HepG2 (cell line): ENCODE data around the gene ATP13A3. TPM values are rescaled to one million over a fixed set of nuclear protein-coding genes. Genes with fewer than 3 reads are reported as not detected.
A peak's percentile ranks its signal among the peaks of the same experiment; 100 is the strongest.

Experiments used
- ATF7 ChIP-seq, 2 experiments: fragments of 450-650 bp in 1 of 2; sonication (generic) in 1 of 2; formaldehyde crosslinking in 1 of 2; IDR thresholded peaks; 2 replicates each; pipeline versions ENCODE4 v1.4.0 to v1.6.1; 2016 to 2020; ENCODE audit warnings: antibody characterized with exemption in 1 of 2, mild to moderate bottlenecking in 1 of 2, missing genetic modification reagents in 1 of 2
- BCL6 ChIP-seq: IDR thresholded peaks from 2 replicates; pipeline ENCODE4 v1.6.1; 2016; ENCODE audit warnings: missing genetic modification reagents, missing compliant biosample characterization
- BORCS8-MEF2B ChIP-seq: sonication (generic); formaldehyde crosslinking; IDR thresholded peaks from 2 replicates; pipeline ENCODE4 v1.8.0; 2022; ENCODE audit warnings: mild to moderate bottlenecking, missing genetic modification reagents
- CENPX ChIP-seq: sonication (generic); formaldehyde crosslinking; IDR thresholded peaks from 2 replicates; pipeline ENCODE4 v1.9.0; 2021; ENCODE audit warnings: mild to moderate bottlenecking, missing genetic modification reagents, moderate library complexity
- ELF1 ChIP-seq: sonication (generic); formaldehyde crosslinking; IDR thresholded peaks from 2 replicates; pipeline ENCODE4 v1.4.0; 2020; ENCODE audit warnings: missing genetic modification reagents
- ESRRA ChIP-seq: sonication (generic); formaldehyde crosslinking; IDR thresholded peaks from 2 replicates; pipeline ENCODE4 v1.5.1; 2020; ENCODE audit warnings: mild to moderate bottlenecking, low read depth, missing genetic modification reagents
- FOXO1 ChIP-seq: sonication (generic); formaldehyde crosslinking; IDR thresholded peaks from 2 replicates; pipeline ENCODE4 v1.4.0; 2020; ENCODE audit warnings: missing genetic modification reagents
- MIER2 ChIP-seq: IDR thresholded peaks from 2 replicates; pipeline ENCODE4 v1.6.1; 2016; ENCODE audit warnings: missing biosample characterization, missing genetic modification reagents
- NR2F6 ChIP-seq, 2 experiments: IDR thresholded peaks; 2 replicates each; pipeline ENCODE4 v1.6.1; 2016; ENCODE audit warnings: antibody characterized with exemption in 1 of 2, mild to moderate bottlenecking in 1 of 2
- PATZ1 ChIP-seq: sonication (generic); formaldehyde crosslinking; IDR thresholded peaks from 2 replicates; pipeline ENCODE4 v1.4.0; 2020; ENCODE audit warnings: missing genetic modification reagents
- PLRG1 ChIP-seq: fragments of 450-650 bp; conservative IDR thresholded peaks from 2 replicates; pipeline ENCODE4 v1.6.1; 2016
- RNF219 ChIP-seq: sonication (generic); formaldehyde crosslinking; IDR thresholded peaks from 2 replicates; pipeline ENCODE4 v1.5.0; 2020; ENCODE audit warnings: mild to moderate bottlenecking, missing genetic modification reagents
- SETDB1 ChIP-seq: sonication (generic); formaldehyde crosslinking; IDR thresholded peaks from 2 replicates; pipeline ENCODE4 v1.5.1; 2020; ENCODE audit warnings: missing genetic modification reagents, mild to moderate bottlenecking, borderline replicate concordance
- SP5 ChIP-seq: IDR thresholded peaks from 2 replicates; pipeline ENCODE4 v1.6.1; 2016; ENCODE audit warnings: low read depth, borderline replicate concordance
- TAF1 ChIP-seq: sonication (generic); formaldehyde crosslinking; IDR thresholded peaks from 2 replicates; pipeline ENCODE4 v1.4.0; 2020; ENCODE audit warnings: missing genetic modification reagents
- THRA ChIP-seq: sonication (generic); formaldehyde crosslinking; IDR thresholded peaks from 2 replicates; pipeline ENCODE4 v1.4.0; 2020; ENCODE audit warnings: missing genetic modification reagents, borderline replicate concordance
- ZHX1 ChIP-seq: sonication (generic); formaldehyde crosslinking; IDR thresholded peaks from 2 replicates; pipeline ENCODE4 v1.8.1; 2022; ENCODE audit warnings: low read depth, mild to moderate bottlenecking, missing genetic modification reagents
- ZMYM4 ChIP-seq: sonication (generic); formaldehyde crosslinking; IDR thresholded peaks from 2 replicates; pipeline ENCODE4 v1.8.1; 2023; ENCODE audit warnings: mild to moderate bottlenecking, missing genetic modification reagents
- ZNF136 ChIP-seq: sonication (generic); formaldehyde crosslinking; IDR thresholded peaks from 2 replicates; pipeline ENCODE4 v1.8.1; 2022; ENCODE audit warnings: low read depth, mild to moderate bottlenecking, moderate library complexity, missing genetic modification reagents
- ZNF292 ChIP-seq: sonication (generic); formaldehyde crosslinking; IDR thresholded peaks from 2 replicates; pipeline ENCODE4 v1.8.1; 2022; ENCODE audit warnings: mild to moderate bottlenecking, low read depth, missing genetic modification reagents, borderline replicate concordance
- ZNF564 ChIP-seq: sonication (generic); formaldehyde crosslinking; IDR thresholded peaks from 2 replicates; pipeline ENCODE4 v1.8.1; 2023; ENCODE audit warnings: mild to moderate bottlenecking, missing genetic modification reagents
- ZNF747 ChIP-seq: sonication (generic); formaldehyde crosslinking; IDR thresholded peaks from 2 replicates; pipeline ENCODE4 v1.8.1; 2023; ENCODE audit warnings: missing genetic modification reagents, mild to moderate bottlenecking, borderline replicate concordance
- polyA plus RNA-seq, 8 experiments: library from polyadenylated mRNA; depleted of rRNA in 3 of 8; stranded (reverse) in 7 of 8; unstranded in 1 of 8; fragments of >200 nt; fragmentation: Illumina TruSeq in 4 of 8; extraction: Trizol in 4 of 8; gene quantifications; 2 replicates each; pipeline versions ENCODE4 v1.2.1 to v1.2.3, GENCODE V29; 2011 to 2016; ENCODE audit warnings: low read depth in 4 of 8, missing spikeins in 1 of 8, mixed read lengths in 1 of 8; ENCODE audit not compliant: insufficient read depth in 1 of 8
- total RNA-seq, 5 experiments: library from RNA; depleted of rRNA; stranded (reverse); fragments of >200 nt; fragmentation: Illumina TruSeq; extraction: Trizol; gene quantifications; 2 replicates each; pipeline ENCODE4 v1.2.3, GENCODE V29; 2016; ENCODE audit warnings: low read depth in 1 of 5

The ATP13A3 gene
- total and polyA plus RNA-seq, 2 of the 13 experiments (the other 11 are each of a cell fraction or from before 2014, with no cell fraction given) = 44.9 to 80.8 TPM

GRCh38 chr3:194512895-194513601, 26.2 kb upstream of the ATP13A3 start (continued):
- TF ChIP-seq ZHX1 (CRISPR knock-in tag) (no peak), MIER2 (CRISPR knock-in tag) (no peak), ZNF292 (no peak), NR2F6 (IDR thresholded peaks at IDR 0.05) (no peak), NR2F6 (CRISPR knock-in tag; IDR thresholded peaks at IDR 0.05) (peak; percentile 50), THRA (CRISPR knock-in tag) (peak; percentile 92), TAF1 (CRISPR knock-in tag) (no peak), ELF1 (CRISPR knock-in tag) (0 out of 2 replicates have a peak, but pooled peaks have one; percentile 17), FOXO1 (CRISPR knock-in tag) (peak; percentile 76), ATF7 (IDR thresholded peaks at IDR 0.05) (no peak), ATF7 (CRISPR knock-in tag; IDR thresholded peaks at IDR 0.05) (no peak), ZMYM4 (CRISPR knock-in tag) (0 out of 2 replicates have a peak, but pooled peaks have one; percentile 13), PATZ1 (CRISPR knock-in tag) (peak; percentile 84), ZNF136 (CRISPR knock-in tag) (0 out of 2 replicates have a peak, but pooled peaks have one; percentile 80), ZNF747 (CRISPR knock-in tag) (0 out of 2 replicates have a peak, but pooled peaks have one; percentile 25), PLRG1 (no peak), ZNF564 (CRISPR knock-in tag) (0 out of 2 replicates have a peak, but pooled peaks have one; percentile 25), ESRRA (no peak), SP5 (CRISPR knock-in tag) (peak; percentile 91), RNF219 (no peak), CENPX (CRISPR knock-in tag) (no peak), SETDB1 (no peak), BCL6 (CRISPR knock-in tag) (peak; percentile 59), BORCS8-MEF2B (CRISPR knock-in tag) (no peak)
